ENCODE results near the gene NRG4. TPM values are rescaled to one million over a fixed set of nuclear protein-coding genes. Genes with fewer than 3 reads are reported as not detected.
A peak's percentile ranks its signal among the peaks of the same experiment; 100 is the strongest.

Gene NRG4
- total RNA-seq, 1 experiment from 2014 or later, result 1.0 TPM

DNA sequence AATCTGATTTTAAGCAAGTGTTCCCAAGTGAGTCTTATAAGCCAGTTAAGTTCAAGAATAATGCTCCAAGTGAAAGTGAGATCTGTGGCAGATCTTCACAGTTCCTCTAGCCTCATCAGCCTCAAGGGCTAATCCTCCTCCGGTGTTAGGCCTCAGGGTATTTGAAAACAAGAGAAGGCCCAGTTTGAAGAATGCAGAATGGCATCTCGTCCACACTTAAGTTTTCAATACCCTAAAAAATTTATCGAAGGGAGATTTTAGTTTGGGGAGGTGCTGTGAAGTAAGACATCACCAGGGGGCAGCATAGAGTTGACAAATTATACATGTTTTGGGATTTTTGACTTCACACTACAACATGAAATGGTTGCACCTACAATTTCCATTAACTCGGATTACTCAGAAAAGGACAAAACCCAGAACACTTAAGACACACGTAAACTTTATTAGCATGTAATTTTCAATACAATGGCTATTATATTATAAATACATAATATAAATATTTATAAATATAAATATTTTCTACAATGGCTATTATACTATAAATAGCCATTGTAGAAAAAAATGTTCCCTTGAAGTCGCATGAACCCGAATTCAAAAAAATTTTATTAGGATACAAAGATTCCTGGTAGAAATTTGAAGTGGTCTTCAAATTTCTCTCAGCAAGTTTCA, 45.2 kb upstream of the NRG4 start:
- ChIA-PET CTCF (interaction anchor here (0.8 to 4.7 kb wide), 13 partner anchors 7 to 814 kb away, joined by 3 to 97 read pairs (median 4); no protein-coding TSS in a partner anchor), POLR2A (interaction anchor here (0.6 kb wide), 1 partner anchor 82 kb away, joined by 3 read pairs; no protein-coding TSS in a partner anchor), RAD21 (ENCODE audit: low non-redundant PET in 1 of 2, low total read pairs in 2 of 2, uncharacterized antibody in 2 of 2, unreplicated experiment in 2 of 2) (interaction anchor here (0.8 to 1.5 kb wide), 3 partner anchors 82 to 94 kb away, joined by 3 to 8 read pairs (median 3); no protein-coding TSS in a partner anchor)
- Histone ChIP-seq H3K4me2 (ENCODE audit: low read length) (peak overlapping the region; percentile 85), H3K4me3 (replicated peaks in 1 of 2; ENCODE audit: low read depth in 1 of 2, low read length in 2 of 2) (peak overlapping the region; percentile 29 to 54), H3K36me3 (ENCODE audit: control insufficient read depth in 1 of 2, insufficient read depth in 2 of 2, low read length in 2 of 2) (no peaks in the 10 kb centered on the region), H3K9ac (ENCODE audit: low read length) (0 out of 2 replicates have a peak overlapping the region, but pooled peaks have one; percentile 1), H3K79me2 (ENCODE audit: insufficient read depth, low read length) (no peaks in the 10 kb centered on the region), H3K9me2 (ENCODE audit: insufficient read depth) (peaks cover 4% of the 10 kb centered on the region), H3K27ac (ENCODE audit: low read depth, low read length) (no peak overlapping the region), H4K20me1 (ENCODE audit: insufficient read depth) (no peaks in the 10 kb centered on the region), H2AFZ (ENCODE audit: low read depth, low read length, poor library complexity, severe bottlenecking) (peak overlapping the region; percentile 98), H3K9me3 (ENCODE audit: control insufficient read depth in 1 of 2, insufficient read depth in 1 of 2, low read depth in 1 of 2, low read length in 2 of 2) (no peaks in the 10 kb centered on the region), H3K27me3 (ENCODE audit: insufficient read depth, low read length) (peaks cover 13% of the 10 kb centered on the region), H3K4me1 (ENCODE audit: control insufficient read depth in 1 of 2, insufficient read depth in 2 of 2, low read length in 2 of 2) (peaks cover 9 to 30% of the 10 kb centered on the region in 2 experiments)
- no TSS peak for BruUV-seq (replicated peaks)
- ATAC-seq (peak; percentile 37; the same call in 1 of the 2 replicates), DNase-seq (ENCODE audit: low read depth, low spot score) (no peak)
- no peak for TF ChIP-seq ELF1 (IDR thresholded peaks at IDR 0.05; ENCODE audit: borderline replicate concordance, low read depth)
- no peak for TF ChIP-seq CBX3 (IDR thresholded peaks at IDR 0.05; ENCODE audit: low read depth)
- TF ChIP-seq, protein P1, sequence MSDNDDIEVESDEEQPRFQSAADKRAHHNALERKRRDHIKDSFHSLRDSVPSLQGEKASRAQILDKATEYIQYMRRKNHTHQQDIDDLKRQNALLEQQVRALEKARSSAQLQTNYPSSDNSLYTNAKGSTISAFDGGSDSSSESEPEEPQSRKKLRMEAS (IDR thresholded peaks at IDR 0.05), result no peak
- TF ChIP-seq, protein P2, sequence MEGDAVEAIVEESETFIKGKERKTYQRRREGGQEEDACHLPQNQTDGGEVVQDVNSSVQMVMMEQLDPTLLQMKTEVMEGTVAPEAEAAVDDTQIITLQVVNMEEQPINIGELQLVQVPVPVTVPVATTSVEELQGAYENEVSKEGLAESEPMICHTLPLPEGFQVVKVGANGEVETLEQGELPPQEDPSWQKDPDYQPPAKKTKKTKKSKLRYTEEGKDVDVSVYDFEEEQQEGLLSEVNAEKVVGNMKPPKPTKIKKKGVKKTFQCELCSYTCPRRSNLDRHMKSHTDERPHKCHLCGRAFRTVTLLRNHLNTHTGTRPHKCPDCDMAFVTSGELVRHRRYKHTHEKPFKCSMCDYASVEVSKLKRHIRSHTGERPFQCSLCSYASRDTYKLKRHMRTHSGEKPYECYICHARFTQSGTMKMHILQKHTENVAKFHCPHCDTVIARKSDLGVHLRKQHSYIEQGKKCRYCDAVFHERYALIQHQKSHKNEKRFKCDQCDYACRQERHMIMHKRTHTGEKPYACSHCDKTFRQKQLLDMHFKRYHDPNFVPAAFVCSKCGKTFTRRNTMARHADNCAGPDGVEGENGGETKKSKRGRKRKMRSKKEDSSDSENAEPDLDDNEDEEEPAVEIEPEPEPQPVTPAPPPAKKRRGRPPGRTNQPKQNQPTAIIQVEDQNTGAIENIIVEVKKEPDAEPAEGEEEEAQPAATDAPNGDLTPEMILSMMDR (IDR thresholded peaks at IDR 0.05 in 2 of 3, conservative IDR thresholded peaks at IDR 0.05 in 1 of 3; ENCODE audit: borderline replicate concordance in 1 of 3, insufficient read depth in 1 of 3, low read depth in 2 of 3, low read length in 2 of 3), result peak; percentile 69 to 75 (median 73)
- TF ChIP-seq POLR2A (IDR thresholded peaks at IDR 0.05; ENCODE audit: borderline replicate concordance, extremely low read depth, insufficient read depth, insufficient read length), result no peak
- TF ChIP-seq JUND (IDR thresholded peaks at IDR 0.05), result no peak
- TF ChIP-seq ZFX (IDR thresholded peaks at IDR 0.05), result no peak
- TF ChIP-seq RAD21 (IDR thresholded peaks at IDR 0.05; ENCODE audit: low read depth), result peak; percentile 61
- no peak for TF ChIP-seq SIN3A (IDR thresholded peaks at IDR 0.05; ENCODE audit: low read depth)
- TF ChIP-seq, protein P3, sequence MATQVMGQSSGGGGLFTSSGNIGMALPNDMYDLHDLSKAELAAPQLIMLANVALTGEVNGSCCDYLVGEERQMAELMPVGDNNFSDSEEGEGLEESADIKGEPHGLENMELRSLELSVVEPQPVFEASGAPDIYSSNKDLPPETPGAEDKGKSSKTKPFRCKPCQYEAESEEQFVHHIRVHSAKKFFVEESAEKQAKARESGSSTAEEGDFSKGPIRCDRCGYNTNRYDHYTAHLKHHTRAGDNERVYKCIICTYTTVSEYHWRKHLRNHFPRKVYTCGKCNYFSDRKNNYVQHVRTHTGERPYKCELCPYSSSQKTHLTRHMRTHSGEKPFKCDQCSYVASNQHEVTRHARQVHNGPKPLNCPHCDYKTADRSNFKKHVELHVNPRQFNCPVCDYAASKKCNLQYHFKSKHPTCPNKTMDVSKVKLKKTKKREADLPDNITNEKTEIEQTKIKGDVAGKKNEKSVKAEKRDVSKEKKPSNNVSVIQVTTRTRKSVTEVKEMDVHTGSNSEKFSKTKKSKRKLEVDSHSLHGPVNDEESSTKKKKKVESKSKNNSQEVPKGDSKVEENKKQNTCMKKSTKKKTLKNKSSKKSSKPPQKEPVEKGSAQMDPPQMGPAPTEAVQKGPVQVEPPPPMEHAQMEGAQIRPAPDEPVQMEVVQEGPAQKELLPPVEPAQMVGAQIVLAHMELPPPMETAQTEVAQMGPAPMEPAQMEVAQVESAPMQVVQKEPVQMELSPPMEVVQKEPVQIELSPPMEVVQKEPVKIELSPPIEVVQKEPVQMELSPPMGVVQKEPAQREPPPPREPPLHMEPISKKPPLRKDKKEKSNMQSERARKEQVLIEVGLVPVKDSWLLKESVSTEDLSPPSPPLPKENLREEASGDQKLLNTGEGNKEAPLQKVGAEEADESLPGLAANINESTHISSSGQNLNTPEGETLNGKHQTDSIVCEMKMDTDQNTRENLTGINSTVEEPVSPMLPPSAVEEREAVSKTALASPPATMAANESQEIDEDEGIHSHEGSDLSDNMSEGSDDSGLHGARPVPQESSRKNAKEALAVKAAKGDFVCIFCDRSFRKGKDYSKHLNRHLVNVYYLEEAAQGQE (IDR thresholded peaks at IDR 0.05; ENCODE audit: low read depth), result no peak
- intact Hi-C loops (cut with micrococcal nuclease), result loop anchor here (1.0 to 10.0 kb wide), 2 partner anchors 82 to 243 kb away; no protein-coding TSS in a partner anchor

All from HCT116 (cell line).